Erythroblast (primary cell): ENCODE measurements around the gene SYT14.

Experiments
- DNase-seq, 2 experiments: peaks; one replicate each; lab custom pipeline; 2025; lab: John Stamatoyannopoulos, UW
- GATA1 ChIP-seq: IDR thresholded peaks from 2 replicates; pipeline ENCODE4 v1.6.1; 2011; ENCODE audit warnings: low read depth, mild to moderate bottlenecking, control low read depth, low read length, moderate library complexity
- POLR2A ChIP-seq: IDR thresholded peaks from 2 replicates; pipeline ENCODE4 v1.6.1; 2011; ENCODE audit warnings: mild to moderate bottlenecking, low read length

The SYT14 gene

GRCh38 chr1:210198840-210199239 lies 260.8 kb downstream of the SYT14 start:
- TF ChIP-seq POLR2A: no peak
- no peak for TF ChIP-seq GATA1

GRCh38 chr1:210200124-210200736 lies 262.2 kb downstream of the SYT14 start:
- no peak for DNase-seq
- TF ChIP-seq POLR2A (no peak), GATA1 (no peak)

More at GRCh38 chr1:210198840-210199239, 260.8 kb downstream of the SYT14 start:
- no peak for DNase-seq

- no peak for TF ChIP-seq POLR2A
- DNase-seq: no peak
Measured at GRCh38 chr1:210201681-210202080, 263.7 kb downstream of the SYT14 start.

DNA sequence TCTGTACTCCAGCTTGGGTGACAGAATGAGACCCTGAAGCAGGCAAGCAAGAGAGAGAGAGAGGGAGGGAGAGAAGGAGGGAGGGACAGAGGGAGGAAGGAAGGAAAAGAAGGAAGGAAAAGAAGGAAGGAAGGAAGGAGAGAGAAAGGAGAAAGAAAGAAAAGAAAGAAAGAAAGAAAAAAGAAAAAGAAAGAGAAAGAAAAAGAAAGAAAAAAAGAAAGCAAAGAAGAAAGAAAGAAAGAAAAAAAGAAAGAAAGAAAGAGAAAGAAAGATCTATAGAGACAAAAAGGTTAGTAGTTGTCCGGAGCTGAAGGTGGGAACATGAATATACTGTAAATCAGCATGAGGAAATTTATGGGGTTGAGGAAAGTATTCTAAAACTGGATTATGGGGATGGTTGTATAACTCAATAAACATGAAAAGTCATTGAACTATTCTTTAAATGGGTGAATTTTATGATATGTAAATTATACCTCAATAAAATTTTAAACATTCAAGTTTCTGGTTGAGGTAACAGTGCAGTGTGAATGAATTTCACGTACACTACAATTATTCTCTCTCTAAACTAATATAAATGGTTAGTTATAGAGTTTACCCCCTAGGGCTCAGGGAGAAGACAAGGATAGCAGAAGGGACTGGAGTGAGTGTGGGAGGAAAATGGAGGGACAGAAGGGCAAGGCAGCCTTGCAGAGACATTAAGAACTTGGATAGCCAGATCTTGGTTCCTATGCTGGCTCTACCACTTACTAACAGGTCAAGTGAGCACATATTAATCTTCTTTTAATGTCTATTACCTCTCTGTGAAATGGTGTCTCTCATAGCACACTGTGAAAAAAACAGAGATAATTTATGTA lies 269.8 kb downstream of the SYT14 start:
- no peak for DNase-seq
- TF ChIP-seq GATA1 (no peak), POLR2A (no peak)

- TF ChIP-seq POLR2A (no peak), GATA1 (no peak)
Measured at GRCh38 chr1:210213335-210213734, 275.3 kb downstream of the SYT14 start.

DNA sequence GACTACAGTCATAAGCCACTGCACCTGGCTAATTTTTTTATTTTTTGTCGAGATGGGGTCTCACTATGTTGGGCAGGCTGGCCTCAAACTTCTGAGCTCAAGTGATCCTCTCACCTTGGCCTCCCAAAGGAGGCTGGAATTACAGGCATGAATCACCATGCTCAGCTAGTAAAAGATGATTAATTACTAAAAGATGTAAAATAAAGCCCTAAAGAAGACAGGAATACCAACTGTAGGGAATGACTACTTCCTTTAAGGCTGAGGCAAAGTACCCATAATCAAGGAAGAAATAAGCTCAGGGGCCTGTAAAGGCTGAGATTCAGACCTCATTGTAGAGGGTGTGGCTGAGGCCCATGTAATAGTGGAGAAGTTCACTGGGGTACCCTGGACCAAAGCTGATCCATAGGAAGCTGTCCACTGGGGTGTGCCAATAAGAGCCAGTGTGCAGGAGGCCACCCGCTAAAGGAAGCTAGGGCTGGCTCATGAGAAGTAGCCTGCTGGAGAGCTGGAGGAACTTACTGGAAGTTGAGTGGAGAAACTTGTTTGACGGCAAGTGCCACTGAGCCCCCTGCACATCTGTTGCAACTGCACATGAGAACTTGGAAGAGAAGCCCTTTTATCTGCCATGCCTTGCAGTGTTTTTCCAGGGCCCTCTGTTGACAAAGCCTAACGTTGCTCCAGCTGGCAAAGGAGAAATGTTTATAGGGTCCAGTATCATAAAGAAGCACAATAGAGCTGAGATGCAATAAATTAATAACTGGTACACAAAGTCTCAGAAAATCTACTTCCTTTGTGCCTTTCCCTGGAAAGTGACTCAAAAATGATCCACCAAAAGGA lies 276.8 kb downstream of the SYT14 start:
- no peak for TF ChIP-seq POLR2A
- no peak for TF ChIP-seq GATA1
- no peak for DNase-seq

More at GRCh38 chr1:210213335-210213734, 275.3 kb downstream of the SYT14 start:
- no peak for DNase-seq

DNA sequence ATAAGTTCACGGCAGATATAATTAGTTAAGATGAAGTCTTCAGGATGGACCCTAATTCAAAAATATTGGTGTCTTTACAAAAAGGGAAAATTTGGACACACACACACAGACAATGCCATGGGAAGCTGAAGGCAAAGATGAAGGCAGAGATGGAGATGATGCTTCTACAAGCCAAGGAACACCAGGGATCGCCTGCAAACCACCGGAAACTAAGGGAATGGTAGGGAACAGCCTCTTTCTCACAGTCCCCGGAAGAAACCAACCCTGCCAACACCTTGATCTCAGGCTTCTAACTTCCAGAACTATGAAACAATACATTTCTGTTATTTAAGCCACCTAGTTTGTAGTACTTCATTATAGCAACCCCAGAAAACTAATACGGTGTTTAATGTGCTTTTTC lies 279.5 kb downstream of the SYT14 start:
- TF ChIP-seq POLR2A (no peak), GATA1 (no peak)
- no peak for DNase-seq

DNA sequence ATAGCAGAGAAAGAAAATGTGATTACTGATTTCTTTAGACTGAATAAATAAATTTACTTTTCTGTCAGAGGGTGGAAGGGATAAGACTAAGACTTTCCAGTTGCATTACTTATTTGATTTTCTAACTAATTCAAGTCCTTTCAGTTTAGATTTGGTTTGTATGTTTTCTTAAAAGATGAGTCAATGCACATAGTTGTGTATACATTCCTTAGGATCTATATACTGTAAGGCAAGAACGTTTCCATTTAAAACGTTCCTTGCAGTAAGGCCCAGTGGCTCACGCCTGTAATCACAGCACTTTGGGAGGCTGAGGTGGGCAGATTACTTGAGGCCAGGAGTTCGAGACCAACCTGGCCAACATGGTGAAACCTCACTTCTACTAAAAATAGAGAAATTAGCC lies 280.0 kb downstream of the SYT14 start:
- DNase-seq: no peak
- TF ChIP-seq POLR2A (no peak), GATA1 (no peak)
